ENCODE data around the gene PSAP.
"Not testable (repeated sequence)": the region's sequence is repeated elsewhere in the genome, so short reads cannot be mapped to it uniquely, and the experiment has no call there.

Gene PSAP

GRCh38 chr10:71881307-71881624 is 30.2 kb upstream of the PSAP start:
- not testable (repeated sequence) for H3K4me3 Mint-ChIP-seq; H3K27me3 Mint-ChIP-seq; H3K27ac Mint-ChIP-seq; H3K36me3 Mint-ChIP-seq (ENCODE audit: low read depth); H3K9me3 Mint-ChIP-seq
- H3K4me1 Mint-ChIP-seq (ENCODE audit: low read depth): peaks cover 32% of the 10 kb centered on the region

DNA sequence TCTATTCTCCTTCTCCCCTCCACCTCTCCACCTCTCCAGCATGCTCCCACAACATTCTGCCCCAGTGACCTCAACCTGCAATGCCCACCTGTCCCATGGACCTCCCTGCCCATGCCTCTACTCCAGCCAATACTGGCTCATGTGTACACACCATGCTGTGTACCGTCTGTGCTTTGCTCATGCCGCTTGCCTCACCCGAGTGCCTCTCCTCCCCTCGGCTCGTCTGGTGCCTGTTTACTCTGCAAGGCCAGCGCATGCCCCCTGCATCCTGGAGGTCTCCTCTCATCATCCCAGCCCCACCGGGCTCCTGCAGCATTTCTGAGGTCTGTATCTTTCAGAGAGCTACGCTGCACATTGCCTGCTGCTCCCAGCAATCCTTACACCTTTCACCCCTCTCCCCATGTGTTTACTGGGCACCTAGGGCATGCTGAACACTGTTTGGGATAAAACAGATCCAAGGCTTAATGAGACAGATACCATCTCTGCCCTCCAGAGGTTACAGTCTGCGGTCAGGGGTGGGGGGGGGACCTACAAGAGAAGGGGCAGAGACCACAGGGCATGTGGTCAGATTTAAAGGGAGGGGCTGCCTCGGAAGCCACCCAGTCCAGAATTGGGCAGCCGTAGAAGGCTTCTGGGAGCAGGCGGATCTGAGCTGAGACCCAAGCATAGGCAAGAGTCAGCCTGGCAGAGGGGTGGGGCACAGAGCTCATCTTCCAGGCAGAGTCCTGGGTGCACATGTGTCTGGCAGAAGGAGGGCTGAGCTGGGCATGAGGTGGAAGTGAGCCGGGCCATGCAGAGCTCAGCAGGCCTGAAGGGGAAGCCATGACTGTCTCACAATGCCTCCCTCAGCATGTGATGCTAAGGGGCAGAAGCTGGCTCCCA is 29.6 kb upstream of the PSAP start:
- H3K4me3 Mint-ChIP-seq: no peak overlapping the region

DNA sequence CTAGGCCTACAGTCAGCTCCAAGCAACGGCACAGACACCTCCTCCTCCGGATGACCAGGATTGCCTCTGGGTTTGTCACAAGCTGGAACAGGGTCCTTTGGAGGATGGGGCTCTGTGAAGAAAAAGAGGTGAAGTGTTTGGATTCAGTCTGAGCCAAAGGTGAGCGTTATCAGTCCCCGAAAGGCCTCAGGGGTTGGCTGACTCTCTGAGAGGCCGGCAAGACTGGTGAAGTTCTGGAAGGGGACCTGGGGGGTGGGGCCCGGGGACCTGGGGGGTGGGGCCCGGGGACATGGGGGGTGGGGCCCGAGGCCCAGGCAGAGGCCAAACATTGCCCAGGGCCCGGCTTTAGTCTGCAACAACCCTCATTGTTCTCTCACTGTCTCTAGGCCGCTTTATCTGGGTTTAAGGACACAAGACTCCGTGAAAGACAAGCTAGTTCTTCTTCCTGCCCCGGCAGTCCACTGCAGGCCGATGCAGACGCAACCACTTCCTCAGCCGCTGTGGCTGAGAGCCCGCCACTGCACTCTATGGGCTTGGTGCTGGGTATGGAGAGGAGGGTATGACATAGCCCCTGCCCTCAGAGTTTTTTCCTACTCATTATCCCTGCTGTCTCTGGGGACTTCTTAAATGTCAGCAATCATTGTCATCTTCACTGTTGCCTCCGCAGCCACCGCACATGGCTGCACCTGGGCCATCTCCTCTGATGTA is 27.4 kb upstream of the PSAP start:
- Mint-ChIP-seq H3K4me3 (peak overlapping the region; percentile 48), H3K9me3 (no peaks in the 10 kb centered on the region), H3K4me1 (ENCODE audit: low read depth) (peaks cover 38% of the 10 kb centered on the region), H3K27me3 (no peaks in the 10 kb centered on the region), H3K27ac (peak overlapping the region; percentile 58), H3K36me3 (ENCODE audit: low read depth) (no peaks in the 10 kb centered on the region)

More for the DNA sequence above, 29.6 kb upstream of the PSAP start:
- Mint-ChIP-seq H3K4me1 (ENCODE audit: low read depth) (peaks cover 32% of the 10 kb centered on the region), H3K27ac (no peak overlapping the region), H3K9me3 (no peaks in the 10 kb centered on the region), H3K36me3 (ENCODE audit: low read depth) (no peaks in the 10 kb centered on the region), H3K27me3 (no peaks in the 10 kb centered on the region)

DNA sequence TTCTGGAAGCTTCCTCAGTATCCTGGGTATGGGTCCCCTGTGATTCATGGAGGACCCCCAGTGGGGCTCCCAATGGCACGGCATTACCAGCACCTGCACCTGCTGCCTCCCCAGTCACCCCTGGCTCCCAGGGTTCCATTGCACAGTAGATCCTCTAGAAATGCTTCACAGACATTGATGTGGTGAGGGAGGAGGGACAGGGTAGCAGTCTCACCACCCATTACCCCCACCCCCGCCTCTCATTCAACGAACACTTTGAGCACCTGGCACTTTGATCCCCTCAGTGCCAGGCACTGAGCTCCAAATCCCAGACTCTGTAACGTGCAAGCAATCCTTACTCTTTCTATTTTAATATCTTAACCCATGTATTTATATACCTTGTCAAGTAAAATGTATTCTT is 26.8 kb upstream of the PSAP start:
- H3K27ac Mint-ChIP-seq: no peak overlapping the region
- peaks cover 33% of the 10 kb centered on the region for H3K4me1 Mint-ChIP-seq (ENCODE audit: low read depth)

GRCh38 chr10:71874680-71875354 is 23.8 kb upstream of the PSAP start:
- H3K27me3 Mint-ChIP-seq; H3K27ac Mint-ChIP-seq; H3K9me3 Mint-ChIP-seq; H3K36me3 Mint-ChIP-seq (ENCODE audit: low read depth); H3K4me3 Mint-ChIP-seq: not testable (repeated sequence)
- H3K4me1 Mint-ChIP-seq (ENCODE audit: low read depth): peaks cover 31% of the 10 kb centered on the region

More for the DNA sequence above, 26.8 kb upstream of the PSAP start:
- no peaks in the 10 kb centered on the region for H3K9me3 Mint-ChIP-seq
- no peak overlapping the region for H3K4me3 Mint-ChIP-seq
- H3K27me3 Mint-ChIP-seq: no peaks in the 10 kb centered on the region
- H3K36me3 Mint-ChIP-seq (ENCODE audit: low read depth): no peaks in the 10 kb centered on the region

DNA sequence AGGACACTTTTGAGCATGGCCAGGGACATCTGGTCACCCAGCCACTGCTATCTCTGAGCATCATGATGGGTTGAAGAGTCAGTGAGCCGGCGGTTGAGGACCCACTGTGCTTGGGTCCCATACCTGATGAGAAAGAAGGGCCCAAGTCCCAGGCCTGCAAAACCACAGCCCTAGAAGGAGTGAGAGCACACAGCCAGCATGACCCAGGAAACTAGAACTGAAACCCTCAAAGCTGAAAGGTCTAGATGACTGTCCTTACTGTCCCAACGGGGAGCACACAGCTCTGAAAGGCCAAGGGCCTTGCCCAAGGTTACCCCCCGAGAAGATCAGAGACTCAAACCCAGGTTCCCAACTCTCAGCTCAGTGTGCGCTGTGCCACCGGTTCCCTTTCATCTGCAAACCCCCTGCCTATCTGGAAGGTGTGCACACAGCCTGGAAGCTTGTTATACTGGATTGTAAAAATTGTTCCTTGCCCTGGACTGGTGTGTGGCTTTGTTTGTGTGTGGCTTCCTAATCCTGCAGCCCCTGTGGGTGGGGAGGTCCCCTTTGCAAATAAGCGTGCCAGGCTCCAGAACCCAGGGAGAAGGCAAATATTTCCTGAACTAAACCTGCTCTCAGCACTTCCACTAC is 22.6 kb upstream of the PSAP start:
- peaks cover 25% of the 10 kb centered on the region for H3K4me1 Mint-ChIP-seq (ENCODE audit: low read depth)
- no peak overlapping the region for H3K4me3 Mint-ChIP-seq
- no peaks in the 10 kb centered on the region for H3K27me3 Mint-ChIP-seq
- H3K9me3 Mint-ChIP-seq: no peaks in the 10 kb centered on the region
- H3K36me3 Mint-ChIP-seq (ENCODE audit: low read depth): no peaks in the 10 kb centered on the region
- no peak overlapping the region for H3K27ac Mint-ChIP-seq

DNA sequence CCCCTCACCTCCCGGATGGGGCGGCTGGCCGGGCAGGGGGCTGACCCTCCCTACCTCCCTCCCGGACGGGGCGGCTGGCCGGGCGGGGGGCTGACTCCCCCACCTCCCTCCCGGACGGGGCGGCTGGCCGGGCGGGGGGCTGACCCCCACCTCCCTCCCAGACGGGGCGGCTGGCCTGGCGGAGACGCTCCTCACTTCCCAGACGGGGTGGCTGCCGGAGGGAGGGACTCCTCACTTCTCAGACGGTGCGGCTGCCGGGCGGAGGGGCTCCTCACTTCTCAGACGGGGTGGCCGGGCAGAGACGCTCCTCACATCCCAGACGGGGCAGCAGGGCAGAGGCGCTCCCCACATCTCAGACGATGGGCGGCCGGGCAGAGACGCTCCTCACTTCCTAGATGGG is 18.6 kb upstream of the PSAP start:
- not testable (repeated sequence) for H3K9me3 Mint-ChIP-seq; H3K4me3 Mint-ChIP-seq; H3K27me3 Mint-ChIP-seq; H3K36me3 Mint-ChIP-seq (ENCODE audit: low read depth); H3K27ac Mint-ChIP-seq
- peaks cover 18% of the 10 kb centered on the region for H3K4me1 Mint-ChIP-seq (ENCODE audit: low read depth)

DNA sequence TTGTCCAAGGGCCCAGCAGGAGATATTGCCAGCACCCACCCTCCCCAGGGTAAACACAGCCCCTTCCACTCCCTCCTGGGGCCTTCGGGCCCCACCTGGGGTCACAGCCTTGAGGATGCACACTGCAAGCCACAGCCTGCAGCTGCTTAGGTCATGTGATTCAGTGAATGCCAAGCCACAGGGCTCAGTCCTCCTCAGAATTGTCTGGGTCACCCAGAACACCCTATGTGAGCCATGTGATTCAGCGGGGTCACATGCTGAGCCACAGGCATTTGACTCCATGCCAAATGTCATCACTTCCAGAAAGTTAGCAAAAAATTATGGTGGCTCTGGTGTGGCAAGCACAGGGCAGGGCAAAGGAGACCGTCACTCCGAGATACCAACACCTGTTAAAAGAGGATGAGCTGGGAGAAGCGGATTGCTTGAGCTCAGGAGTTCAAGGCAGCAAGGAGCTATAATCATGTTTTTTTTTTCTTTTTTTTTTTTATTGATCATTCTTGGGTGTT is 17.2 kb upstream of the PSAP start:
- H3K27ac Mint-ChIP-seq: no peak overlapping the region
- H3K36me3 Mint-ChIP-seq (ENCODE audit: low read depth): no peaks in the 10 kb centered on the region
- no peaks in the 10 kb centered on the region for H3K9me3 Mint-ChIP-seq
- H3K4me3 Mint-ChIP-seq: no peak overlapping the region
- no peaks in the 10 kb centered on the region for H3K27me3 Mint-ChIP-seq
- H3K4me1 Mint-ChIP-seq (ENCODE audit: low read depth): peaks cover 8% of the 10 kb centered on the region

GRCh38 chr10:71865561-71866041 is 14.6 kb upstream of the PSAP start:
- H3K36me3 Mint-ChIP-seq (ENCODE audit: low read depth): no peaks in the 10 kb centered on the region
- no peak overlapping the region for H3K27ac Mint-ChIP-seq
- H3K4me1 Mint-ChIP-seq (ENCODE audit: low read depth): peaks cover 13% of the 10 kb centered on the region
- H3K27me3 Mint-ChIP-seq: no peaks in the 10 kb centered on the region
- H3K9me3 Mint-ChIP-seq: no peaks in the 10 kb centered on the region
- H3K4me3 Mint-ChIP-seq: no peak overlapping the region

DNA sequence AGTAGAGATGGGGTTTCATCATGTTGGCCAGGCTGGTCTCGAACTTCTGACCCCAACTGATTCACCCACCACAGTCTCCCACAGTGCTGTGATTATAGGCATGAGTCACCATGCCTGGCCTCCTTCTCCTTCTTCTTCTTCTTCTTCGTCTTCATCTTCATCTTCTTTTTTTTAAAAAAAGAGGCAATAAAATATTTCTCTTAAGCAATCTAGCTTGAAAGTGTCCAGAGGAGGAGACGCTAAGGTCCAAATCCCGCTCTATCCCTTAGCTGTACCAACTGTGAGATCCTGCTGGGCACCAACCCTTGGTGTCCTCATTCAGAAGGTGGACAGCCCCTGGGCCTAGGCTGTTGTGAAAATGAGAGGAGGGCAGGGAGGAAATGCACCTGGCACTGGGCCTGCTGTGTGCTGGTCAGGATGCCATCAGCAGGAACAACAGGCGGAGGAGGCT is 13.9 kb upstream of the PSAP start:
- Mint-ChIP-seq H3K36me3 (ENCODE audit: low read depth) (no peaks in the 10 kb centered on the region), H3K9me3 (no peaks in the 10 kb centered on the region), H3K4me1 (ENCODE audit: low read depth) (peaks cover 20% of the 10 kb centered on the region), H3K27ac (no peak overlapping the region), H3K27me3 (no peaks in the 10 kb centered on the region), H3K4me3 (no peak overlapping the region)

GRCh38 chr10:71863203-71863602 is 12.2 kb upstream of the PSAP start:
- no peaks in the 10 kb centered on the region for H3K27me3 Mint-ChIP-seq
- H3K36me3 Mint-ChIP-seq (ENCODE audit: low read depth): no peaks in the 10 kb centered on the region
- H3K4me1 Mint-ChIP-seq (ENCODE audit: low read depth): peaks cover 17% of the 10 kb centered on the region
- H3K9me3 Mint-ChIP-seq: no peaks in the 10 kb centered on the region
- H3K4me3 Mint-ChIP-seq: no peak overlapping the region
- no peak overlapping the region for H3K27ac Mint-ChIP-seq

DNA sequence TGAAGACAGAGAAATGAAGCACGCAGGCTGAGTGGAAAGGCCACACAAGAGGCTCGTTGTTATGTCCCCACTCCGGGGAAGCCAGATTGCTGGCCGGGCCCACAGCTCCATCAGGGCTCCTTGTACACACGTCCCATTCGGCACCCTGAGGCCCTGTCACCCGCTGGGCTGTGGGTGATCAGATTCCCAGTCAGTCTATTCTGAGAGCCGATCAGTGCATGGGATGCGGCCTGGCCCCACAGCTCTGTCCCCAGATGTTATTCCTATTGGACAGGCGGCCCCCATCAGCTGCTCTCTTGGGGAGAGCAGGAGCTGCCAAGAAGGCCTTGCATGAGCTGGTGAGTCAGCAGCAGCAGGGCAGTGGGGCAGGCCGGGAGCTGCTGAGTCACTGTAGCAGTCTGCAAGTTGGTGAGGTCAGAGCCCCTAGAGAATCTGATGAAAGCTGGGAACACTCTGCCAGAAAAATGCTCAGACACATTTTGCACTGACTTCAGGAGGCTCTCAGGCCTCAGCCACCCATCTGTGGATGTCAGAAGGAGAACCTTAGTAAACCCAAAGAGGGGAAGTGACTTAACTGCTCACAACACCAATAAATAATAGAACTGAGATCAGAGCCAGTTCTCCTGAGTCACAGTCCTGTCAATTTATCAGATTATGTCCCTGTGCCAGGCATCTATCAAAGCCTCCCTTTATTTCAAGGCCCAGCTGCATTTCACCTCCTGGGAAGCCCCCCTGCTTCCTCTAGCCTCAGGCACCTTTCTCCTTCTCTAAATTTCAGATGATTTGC is 9.4 kb upstream of the PSAP start:
- peaks cover 15% of the 10 kb centered on the region for H3K4me1 Mint-ChIP-seq (ENCODE audit: low read depth)
- no peaks in the 10 kb centered on the region for H3K27me3 Mint-ChIP-seq
- H3K4me3 Mint-ChIP-seq: no peak overlapping the region
- H3K36me3 Mint-ChIP-seq (ENCODE audit: low read depth): no peaks in the 10 kb centered on the region
- H3K27ac Mint-ChIP-seq: peak overlapping the region; percentile 31
- H3K9me3 Mint-ChIP-seq: no peaks in the 10 kb centered on the region

GRCh38 chr10:71857934-71858890 is 7.2 kb upstream of the PSAP start:
- H3K36me3 Mint-ChIP-seq (ENCODE audit: low read depth): no peaks in the 10 kb centered on the region
- peaks cover 11% of the 10 kb centered on the region for H3K4me1 Mint-ChIP-seq (ENCODE audit: low read depth)
- no peak overlapping the region for H3K4me3 Mint-ChIP-seq
- no peaks in the 10 kb centered on the region for H3K27me3 Mint-ChIP-seq
- H3K27ac Mint-ChIP-seq: no peak overlapping the region
- H3K9me3 Mint-ChIP-seq: no peaks in the 10 kb centered on the region
